ENCODE data around the gene ITPKA.

Gene ITPKA

DNA sequence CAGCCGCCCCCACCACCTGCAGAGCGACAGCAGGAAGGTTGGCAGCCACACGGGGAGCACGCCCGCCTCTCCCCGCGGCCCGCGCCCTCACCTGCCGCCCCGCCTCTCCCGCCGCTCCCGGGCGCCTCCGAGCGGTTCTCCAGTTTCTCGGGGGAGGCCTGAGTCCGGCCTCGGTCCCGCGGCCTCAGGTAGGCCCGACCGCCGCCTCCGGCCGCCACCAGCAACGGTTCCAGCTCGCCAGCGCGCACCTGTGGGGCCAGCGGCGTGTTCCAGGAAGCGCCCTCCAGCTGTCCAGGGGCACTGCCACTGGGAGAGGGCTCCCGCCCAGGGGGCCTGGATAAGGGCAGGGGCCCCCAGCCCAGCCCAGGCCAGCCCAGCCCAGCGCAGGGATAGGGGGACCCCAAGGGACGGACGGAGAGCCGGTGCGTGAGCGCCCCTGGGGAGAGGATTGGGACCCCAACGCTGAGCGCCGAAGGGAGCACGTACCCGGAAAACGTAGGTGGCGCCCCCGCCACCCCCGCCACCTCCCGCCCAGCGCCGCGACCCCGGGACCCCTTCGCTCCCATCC is 17.7 kb downstream of the ITPKA start:
- DNase-seq (ENCODE audit: low read depth): no peak

DNA sequence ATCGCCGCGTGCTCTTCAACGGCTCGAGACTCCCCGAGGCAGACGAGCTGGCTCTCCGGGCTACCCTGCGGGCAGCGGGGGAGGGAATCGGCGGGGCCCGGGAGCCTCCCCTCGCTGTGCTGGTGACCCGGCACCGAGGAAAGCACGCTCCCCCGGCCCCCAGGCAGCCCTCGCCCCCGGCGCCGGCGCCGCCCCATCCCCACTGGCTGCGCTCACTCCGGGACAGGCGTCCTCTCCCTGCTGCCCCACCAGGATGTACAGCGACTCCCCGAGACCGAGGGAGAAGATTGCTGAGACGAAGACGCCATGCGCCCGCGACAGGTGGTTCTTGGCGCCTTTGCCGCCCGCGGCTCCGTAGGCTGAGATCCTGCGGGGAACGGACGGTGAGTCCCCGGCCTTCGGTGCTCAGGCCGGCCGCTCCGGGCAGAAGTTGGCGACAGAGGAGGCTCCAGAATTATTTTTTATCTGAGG is 18.3 kb downstream of the ITPKA start:
- DNase-seq (ENCODE audit: low read depth): no peak

DNA sequence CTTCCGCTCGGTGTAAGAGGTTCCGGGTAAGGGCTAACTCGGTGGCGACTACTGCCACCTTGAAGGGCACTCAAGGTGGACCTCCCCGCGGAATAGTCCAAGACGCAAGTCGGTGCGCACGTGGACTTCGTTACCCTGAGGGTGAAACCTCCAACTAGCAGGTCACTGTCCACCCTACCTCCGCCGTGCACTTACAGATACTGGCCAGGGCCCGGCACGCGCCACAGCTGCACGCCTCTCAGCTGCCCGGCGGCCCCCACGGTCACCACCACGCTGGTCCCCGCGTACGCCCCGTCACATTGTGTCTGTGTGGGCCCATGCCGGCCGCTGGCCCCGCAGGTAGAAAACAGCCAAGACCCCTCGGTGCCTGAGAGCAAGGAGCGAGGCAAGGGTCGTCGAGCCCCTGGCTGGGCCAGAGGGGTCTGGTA is 18.9 kb downstream of the ITPKA start:
- DNase-seq (ENCODE audit: low read depth): no peak

DNA sequence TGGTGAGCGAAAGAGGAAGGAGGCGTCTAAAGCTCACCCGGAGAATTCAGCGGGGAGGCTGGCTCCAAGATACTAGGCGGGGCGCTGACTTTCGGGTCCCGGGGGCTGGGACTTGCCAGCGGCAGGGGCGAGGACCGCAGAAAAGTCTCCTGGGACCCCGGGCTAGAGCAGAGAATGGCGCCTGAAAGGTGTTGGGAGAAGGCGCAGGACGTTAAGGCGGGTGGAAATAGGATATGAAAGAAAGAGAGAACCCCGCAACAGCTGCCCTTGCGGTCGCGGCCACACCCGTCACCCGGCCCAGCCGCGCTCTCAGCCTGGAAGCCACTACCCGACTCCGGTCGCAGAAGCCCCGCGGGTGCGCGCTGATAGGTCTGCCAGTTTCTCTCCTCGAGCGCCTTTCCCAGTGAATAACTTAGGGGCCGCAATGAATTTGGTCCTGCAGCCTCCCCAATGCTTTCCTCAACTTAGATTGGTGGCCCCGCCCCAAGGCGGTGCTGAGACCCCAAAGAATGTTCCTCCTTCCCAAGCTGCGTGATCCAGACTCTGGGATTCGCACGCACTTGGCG is 19.3 kb downstream of the ITPKA start:
- no peak for DNase-seq (ENCODE audit: low read depth)

DNA sequence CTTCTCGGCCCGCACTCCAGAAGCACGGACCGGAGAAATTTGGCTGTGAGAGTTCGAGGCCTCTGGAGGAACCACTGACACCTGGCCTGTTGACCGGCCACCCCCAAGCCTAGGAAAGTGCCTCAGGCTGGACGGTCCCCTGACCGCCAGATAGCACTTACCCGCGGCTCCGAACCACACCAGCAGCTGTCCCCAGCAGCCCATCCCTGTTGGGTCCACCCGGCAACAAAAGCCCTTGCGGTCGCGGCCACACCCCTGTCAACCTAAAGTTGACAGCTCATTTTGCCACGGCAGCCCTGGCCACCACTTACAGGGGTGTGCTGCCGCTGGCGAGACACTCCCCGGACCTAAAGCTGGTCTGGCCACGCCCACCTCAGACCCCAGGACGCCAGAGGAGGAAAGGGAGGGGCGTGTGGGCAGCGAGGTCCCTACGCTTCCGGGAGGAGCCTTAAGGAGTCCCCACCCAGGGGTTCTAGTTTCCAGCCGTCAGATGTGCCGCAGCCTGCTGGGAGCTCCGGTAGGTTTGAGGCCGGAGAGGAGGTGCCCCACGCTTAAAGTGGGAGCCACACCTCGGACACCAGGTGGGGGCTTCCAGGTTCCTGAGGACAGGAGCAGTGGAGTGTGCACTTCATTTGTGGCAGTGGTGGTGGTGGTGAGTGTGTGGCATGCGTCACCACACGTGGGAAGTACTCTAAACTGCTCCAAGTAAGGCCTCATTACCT is 20.0 kb downstream of the ITPKA start, which contains the start of gene LTK:
TSS of gene LTK (minus strand) at position 322 of the 722 bp plus-strand sequence. CDS start at position 204, 118 bp downstream.
- DNase-seq (ENCODE audit: low read depth): no peak

DNA sequence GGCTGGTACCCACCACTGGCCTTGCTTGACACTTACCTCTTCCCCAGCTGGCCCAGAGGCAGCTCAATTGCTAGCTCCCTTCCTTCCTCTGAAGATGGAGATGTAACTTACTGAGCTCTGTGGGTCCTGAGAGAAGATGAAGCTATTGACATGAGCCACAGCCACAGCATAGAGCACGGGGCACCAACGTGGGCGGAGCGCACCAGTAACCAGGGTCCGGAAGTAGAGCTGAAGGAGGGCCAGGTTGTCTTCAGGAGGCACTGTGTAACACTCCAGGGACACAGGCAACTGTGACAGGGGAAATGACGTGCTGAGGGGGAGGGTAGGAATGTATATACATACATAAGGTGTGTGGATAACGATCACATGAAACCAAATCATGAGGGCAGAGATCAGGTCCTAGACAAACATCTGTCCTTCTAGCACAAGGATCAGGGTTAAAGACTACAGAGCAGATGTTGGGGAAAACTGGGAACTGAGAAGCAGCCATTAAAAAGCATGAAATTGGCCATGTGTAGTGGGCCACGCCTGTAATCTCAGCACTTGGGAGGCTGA is 24.3 kb downstream of the ITPKA start:
- DNase-seq (ENCODE audit: low read depth): no peak

DNA sequence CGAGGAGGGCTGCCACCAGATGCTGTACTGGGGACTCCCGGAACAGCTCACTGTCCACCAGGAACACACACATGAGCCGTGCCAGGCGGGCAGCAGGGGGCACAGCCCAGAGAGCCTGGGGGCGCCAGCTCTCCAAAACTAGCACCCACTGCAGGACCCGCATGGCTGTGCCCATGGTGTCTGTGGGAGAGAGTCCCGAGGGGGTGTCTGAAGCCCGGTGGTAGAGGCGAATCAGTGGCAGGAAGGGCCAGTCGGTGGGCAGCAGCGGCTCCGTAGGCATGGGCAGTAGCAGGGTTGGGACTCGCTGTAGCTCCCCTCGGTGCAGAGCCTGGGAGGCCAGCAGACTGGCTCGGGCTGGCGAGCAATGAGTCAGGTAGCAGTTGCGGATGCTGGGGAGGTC is 27.0 kb downstream of the ITPKA start:
- DNase-seq (ENCODE audit: low read depth): no peak

DNA sequence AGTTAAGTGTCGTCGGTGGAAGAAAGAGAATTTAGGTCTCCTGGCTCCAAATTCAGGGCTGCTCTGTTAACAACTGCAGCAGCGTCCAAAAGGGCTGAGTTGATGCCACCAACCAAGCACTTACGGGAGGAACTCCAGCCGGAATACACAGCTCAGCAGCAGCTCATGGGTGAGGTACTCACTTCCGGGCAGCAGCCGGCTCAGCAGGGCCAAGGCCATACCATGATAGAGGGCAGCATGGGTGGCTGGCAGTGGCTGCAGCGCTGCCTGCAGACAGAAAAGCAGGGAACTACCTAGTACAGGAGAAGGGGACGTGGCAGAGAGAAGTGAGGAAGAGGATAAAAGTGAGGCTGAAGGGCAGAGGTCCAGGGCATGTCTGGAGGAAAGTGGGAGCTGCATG is 27.9 kb downstream of the ITPKA start:
- DNase-seq (ENCODE audit: low read depth): no peak

DNA sequence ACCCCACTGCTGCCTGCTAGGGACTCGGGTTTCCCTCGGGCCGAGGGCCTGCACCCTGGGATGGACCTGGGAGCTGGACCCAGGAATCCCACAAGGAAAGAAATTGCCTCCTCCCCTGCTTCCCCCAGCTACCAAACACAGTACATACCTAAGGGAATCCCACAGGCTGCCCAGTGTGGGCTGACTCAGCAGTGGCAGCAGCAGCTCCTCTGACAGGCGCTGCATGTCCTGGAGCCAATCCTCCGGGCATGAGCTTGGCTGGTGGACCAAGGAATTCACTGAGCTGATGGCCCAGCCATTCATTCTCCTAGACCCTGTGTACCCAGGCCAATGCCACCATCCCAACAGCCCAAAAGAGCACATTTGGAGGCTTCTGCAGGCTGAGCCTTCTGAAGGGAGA is 29.4 kb downstream of the ITPKA start:
- DNase-seq (ENCODE audit: low read depth): no peak

DNA sequence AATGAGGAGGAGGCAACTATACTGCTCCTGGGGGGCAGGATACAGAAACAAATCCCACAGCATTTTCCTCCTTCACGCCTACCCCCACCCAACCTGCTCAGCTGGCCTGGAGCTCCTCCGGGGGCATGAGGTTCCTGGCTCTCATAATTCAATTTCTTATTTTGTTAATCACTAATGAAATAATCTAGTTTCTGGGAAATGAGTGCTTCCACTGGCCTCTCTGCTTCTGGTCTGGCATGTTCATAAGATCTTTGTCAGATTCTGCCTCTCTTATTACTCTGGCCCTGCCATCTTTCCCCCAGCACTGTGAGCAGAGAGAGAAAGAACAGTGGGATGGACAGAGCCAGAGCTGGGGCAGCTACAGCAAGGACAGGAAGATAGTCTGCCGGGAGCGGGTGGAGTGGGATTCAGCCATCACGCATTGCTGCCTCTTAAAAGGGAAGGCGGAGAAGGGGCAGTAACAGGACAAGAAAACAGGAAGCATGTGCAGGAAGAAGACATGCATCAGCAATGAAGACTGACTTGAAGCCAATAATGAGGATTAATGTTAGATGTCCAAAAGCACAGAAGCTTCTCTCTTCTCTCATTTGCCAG is 36.8 kb downstream of the ITPKA start:
- DNase-seq (ENCODE audit: low read depth): no peak

DNA sequence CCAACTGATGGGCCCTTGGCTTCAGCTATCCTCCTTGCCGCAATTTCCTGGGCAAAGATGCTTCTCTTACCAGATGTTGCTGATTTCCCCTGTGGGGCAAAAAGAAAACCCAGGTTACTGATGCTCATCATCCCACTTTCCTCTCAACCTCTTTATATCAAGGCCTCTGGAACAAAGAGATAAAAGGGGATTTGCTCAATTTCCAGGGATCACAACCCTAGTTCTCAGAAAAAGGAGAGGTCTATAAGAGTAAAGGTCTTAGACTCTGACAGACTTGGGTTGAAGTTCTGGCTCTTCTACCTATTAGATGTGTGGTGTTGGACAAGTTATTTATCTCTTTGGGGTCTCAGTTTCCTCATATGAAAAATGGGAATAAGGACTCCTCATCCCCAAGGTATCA is 41.9 kb downstream of the ITPKA start:
- no peak for DNase-seq (ENCODE audit: low read depth)

DNA sequence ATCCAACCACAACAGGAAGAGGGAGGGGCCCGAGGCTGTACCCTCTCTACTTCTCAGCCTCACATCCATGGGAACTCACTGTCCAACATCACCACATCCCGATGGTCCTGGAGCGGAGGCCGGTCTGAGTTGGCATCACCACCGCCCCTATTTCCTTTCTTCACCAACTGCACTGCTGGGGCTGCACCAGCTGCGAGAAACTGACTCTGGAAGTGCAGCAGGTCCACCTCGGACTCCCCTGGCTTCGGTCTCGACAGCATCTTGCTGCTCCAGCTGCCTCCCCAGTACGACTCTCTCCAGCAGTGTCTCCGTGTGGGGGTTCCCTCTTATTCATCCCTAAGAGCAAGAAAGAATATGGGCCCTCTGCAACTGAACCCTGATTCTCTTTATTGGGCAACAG is 43.2 kb downstream of the ITPKA start:
- DNase-seq (ENCODE audit: low read depth): no peak

DNA sequence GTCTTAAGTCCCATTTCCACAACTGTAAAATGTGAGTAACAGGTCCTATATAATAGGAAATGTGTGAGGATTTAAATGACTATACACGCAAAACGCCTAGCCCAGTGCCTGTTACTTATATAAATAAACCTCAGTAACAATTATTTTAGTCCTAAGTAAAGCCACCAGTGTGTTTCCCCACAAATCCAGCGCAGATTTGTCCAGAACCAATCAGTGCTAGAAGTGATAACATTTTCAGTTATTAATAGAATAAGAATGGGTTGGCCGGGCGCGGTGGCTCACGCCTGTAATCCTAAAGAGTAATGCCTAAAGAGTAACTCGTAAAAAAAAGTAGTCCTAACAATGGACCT is 49.8 kb downstream of the ITPKA start:
- DNase-seq (ENCODE audit: low read depth): no peak

DNA sequence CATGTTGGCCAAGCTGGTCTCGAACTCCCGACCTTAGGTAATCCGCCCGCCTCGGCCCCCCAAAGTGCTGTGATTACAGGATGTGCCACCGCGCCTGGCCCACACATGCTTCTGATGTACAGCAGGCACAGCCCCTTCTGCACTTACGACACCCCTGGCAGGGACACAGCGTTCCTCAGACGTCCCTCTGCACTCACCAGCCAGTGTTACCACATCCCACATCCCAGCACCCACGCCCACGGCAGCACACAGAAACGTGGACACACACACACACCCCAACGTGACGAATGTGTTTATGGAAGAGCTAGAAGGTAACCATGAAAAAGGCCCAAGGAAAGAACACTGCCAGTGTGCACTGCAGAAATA is 51.0 kb downstream of the ITPKA start:
- no peak for DNase-seq (ENCODE audit: low read depth)

DNA sequence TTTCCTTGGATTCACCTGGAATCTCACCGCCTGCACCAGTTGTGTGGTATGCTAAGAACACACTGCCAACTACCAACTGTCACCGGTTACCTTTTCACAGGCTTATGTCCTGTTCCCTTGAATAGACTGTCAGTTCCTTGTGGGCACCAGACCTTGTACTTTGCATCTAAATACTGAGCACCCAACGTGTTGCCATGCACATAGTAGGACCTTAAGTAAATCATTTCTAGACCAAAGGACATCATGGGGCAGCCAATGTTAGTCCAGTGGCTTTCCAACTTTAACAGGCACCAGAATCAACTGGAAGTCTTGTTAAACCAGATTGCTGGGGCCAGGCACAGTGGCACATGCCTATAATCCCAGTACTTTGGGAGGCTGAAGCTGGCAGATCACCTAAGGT is 51.5 kb downstream of the ITPKA start:
- no peak for DNase-seq (ENCODE audit: low read depth)

DNA sequence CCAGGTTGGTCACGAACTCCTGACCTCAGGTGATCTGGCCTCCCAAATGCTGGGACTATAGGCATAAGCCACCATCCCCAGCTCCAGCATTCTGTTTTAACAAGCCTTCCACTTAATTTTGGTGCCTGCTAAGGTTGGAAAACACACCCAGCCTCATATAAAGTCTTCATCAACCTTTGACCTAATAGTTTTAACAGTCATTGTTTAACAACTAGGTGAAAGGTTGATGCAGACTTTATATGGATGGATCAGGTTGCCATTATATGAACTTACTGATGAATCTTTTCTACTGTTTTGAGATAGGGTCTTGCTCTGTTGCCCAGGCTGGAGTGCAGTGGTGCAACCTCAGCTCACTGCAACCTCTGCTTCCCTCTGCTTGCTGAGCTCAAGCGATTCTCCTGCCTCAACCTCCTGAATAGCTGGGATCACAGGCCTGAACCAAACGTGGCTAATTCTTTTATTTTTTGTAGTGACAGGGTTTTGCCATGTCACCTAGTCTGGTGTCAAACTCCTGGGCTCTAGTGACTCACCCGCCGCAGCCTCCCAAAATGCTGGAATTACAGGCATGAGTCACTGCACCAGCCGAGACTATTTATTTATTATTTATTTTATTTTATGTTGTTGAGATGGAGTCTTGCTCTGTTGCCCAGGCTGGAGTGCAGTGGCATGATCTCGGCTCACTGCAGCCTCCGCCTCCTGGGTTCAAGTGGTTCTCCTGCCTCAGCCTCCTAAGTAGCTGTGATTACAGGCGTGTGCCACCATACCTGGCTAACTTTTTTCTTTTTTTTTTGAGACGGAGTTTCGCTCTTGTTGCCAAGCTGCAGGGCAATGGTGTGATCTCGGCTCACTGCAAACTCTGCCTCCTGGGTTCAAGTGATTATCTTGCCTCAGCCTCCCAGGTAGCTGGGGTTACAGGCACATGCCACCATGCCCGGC is 53.4 kb downstream of the ITPKA start:
- DNase-seq (ENCODE audit: low read depth): no peak

DNA sequence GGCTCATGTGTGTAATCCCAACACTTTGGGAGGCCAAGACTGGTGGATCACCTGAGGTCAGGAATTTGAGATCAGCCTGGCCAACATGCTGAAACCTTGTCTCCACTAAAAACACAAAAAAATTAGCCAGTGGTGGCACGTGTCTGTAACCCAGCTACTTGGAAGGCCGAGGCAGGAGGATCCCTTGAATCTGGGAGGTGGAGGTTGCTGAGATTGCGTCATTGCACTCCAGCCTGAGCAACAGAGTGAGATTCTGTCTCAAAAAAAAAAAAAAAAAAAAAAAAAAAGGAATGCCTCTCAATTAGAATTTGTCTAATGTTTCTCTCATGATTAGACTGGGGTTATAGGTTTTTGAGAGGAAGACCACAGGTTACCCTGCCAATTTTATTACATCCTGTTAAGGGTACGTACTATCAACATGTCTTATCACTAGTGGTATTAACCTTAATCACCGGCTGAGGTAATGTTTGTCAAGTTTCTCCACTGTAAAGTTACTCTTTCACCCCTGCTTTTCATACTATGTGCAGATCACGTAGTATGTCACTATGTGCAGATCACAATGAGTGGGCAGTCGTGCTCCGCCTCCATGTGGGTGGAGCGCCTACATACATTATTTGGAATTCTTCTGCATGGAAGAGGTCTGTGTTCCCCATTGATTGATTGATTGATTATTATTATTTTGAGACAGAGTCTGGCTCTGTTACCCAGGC is 56.5 kb downstream of the ITPKA start:
- no peak for DNase-seq (ENCODE audit: low read depth)
